G401.6 (cell line): ENCODE data around the gene E2F2.
"Not testable (repeated sequence)": the region's sequence is repeated elsewhere in the genome, so short reads cannot be mapped to it uniquely, and the experiment has no call there.

Experiments used
- FAIRE-seq: peaks from 2 replicates; lab custom pipeline; 2012; peaks lifted over from hg19 to GRCh38; lab: Jason Lieb, UNC

E2F2 gene

GRCh38 chr1:23522244-23522982 is 8.6 kb downstream of the E2F2 start:
- FAIRE-seq = no peak

- FAIRE-seq = no peak
Observed at GRCh38 chr1:23521588-23521987, 9.4 kb downstream of the E2F2 start.

GRCh38 chr1:23517581-23517980 is 13.5 kb downstream of the E2F2 start:
- no peak for FAIRE-seq

- FAIRE-seq = no peak
Observed at GRCh38 chr1:23515905-23516304, 15.1 kb downstream of the E2F2 start.

- FAIRE-seq = no peak
Observed at GRCh38 chr1:23514111-23514679, 16.8 kb downstream of the E2F2 start.

- FAIRE-seq = no peak
Observed at GRCh38 chr1:23509896-23510295, 21.1 kb downstream of the E2F2 start.

GRCh38 chr1:23506376-23507107 is 24.5 kb downstream of the E2F2 start:
- FAIRE-seq = no peak

- FAIRE-seq = no peak
Observed at GRCh38 chr1:23505851-23506250, 25.2 kb downstream of the E2F2 start.

GRCh38 chr1:23504156-23504555 is 26.9 kb downstream of the E2F2 start:
- FAIRE-seq = not testable (repeated sequence)

- no peak for FAIRE-seq
Observed at GRCh38 chr1:23502951-23503350, 28.1 kb downstream of the E2F2 start.

GRCh38 chr1:23500466-23500865 is 30.6 kb downstream of the E2F2 start:
- no peak for FAIRE-seq

- FAIRE-seq = no peak
Observed at GRCh38 chr1:23497777-23498439, 33.1 kb downstream of the E2F2 start.

- FAIRE-seq = no peak
Observed at GRCh38 chr1:23496490-23497181, 34.4 kb downstream of the E2F2 start.

- FAIRE-seq = not testable (repeated sequence)
Observed at GRCh38 chr1:23494836-23495235, 36.2 kb downstream of the E2F2 start.

- not testable (repeated sequence) for FAIRE-seq
Observed at GRCh38 chr1:23492776-23493175, 38.3 kb downstream of the E2F2 start.

GRCh38 chr1:23492132-23492720 is 38.8 kb downstream of the E2F2 start:
- FAIRE-seq = no peak

- FAIRE-seq = no peak
Observed at GRCh38 chr1:23489842-23490241, 41.2 kb downstream of the E2F2 start.

- FAIRE-seq = no peak
Observed at GRCh38 chr1:23485002-23485332, 46.1 kb downstream of the E2F2 start.

GRCh38 chr1:23484253-23485001 is 46.6 kb downstream of the E2F2 start:
- FAIRE-seq = peak; percentile 8

GRCh38 chr1:23483321-23484252 is 47.4 kb downstream of the E2F2 start, which contains the start of gene ASAP3:
ASAP3 (minus strand) TSS chr1:23484179; CDS start chr1:23484133, 46 bp downstream.
- no peak for FAIRE-seq
